HEK293 (cell line): ENCODE results near the gene VGLL4.

Source experiments
- AEBP2 ChIP-seq: fragments of 450-650 bp; formaldehyde crosslinking; IDR thresholded peaks from 2 replicates; pipeline ENCODE4 v1.5.1; 2016; ENCODE audit warnings: missing biosample characterization, missing genetic modification characterization, borderline replicate concordance
- ELK4 ChIP-seq: IDR thresholded peaks from 2 replicates; pipeline ENCODE4 v1.6.1; 2011; ENCODE audit warnings: mild to moderate bottlenecking, low read depth, low read length, borderline replicate concordance
- INSM2 ChIP-seq: fragments of 450-650 bp; formaldehyde crosslinking; IDR thresholded peaks from 2 replicates; pipeline ENCODE4 v1.5.1; 2016; ENCODE audit warnings: missing biosample characterization, missing genetic modification characterization
- KLF9 ChIP-seq: fragments of 450-650 bp; formaldehyde crosslinking; IDR thresholded peaks from 2 replicates; pipeline ENCODE4 v1.5.1; 2016; ENCODE audit warnings: missing biosample characterization, missing genetic modification characterization, low read depth
- MEIS1 ChIP-seq: sonication (generic); formaldehyde crosslinking; IDR thresholded peaks from 2 replicates; pipeline ENCODE4 v1.8.1; 2022; ENCODE audit warnings: missing genetic modification reagents, mild to moderate bottlenecking, borderline replicate concordance
- PRDM10 ChIP-seq: fragments of 450-650 bp; formaldehyde crosslinking; IDR thresholded peaks from 2 replicates; pipeline ENCODE4 v1.5.1; 2016; ENCODE audit warnings: missing biosample characterization, missing genetic modification characterization
- PRDM4 ChIP-seq: fragments of 450-650 bp; formaldehyde crosslinking; IDR thresholded peaks from 2 replicates; pipeline ENCODE4 v1.5.1; 2017; ENCODE audit warnings: missing biosample characterization, missing genetic modification characterization
- REPIN1 ChIP-seq: fragments of 450-650 bp; formaldehyde crosslinking; IDR thresholded peaks from 2 replicates; pipeline ENCODE4 v1.5.1; 2017; ENCODE audit warnings: missing biosample characterization, missing genetic modification characterization, low read depth
- SCRT1 ChIP-seq: fragments of 450-650 bp; formaldehyde crosslinking; IDR thresholded peaks from 2 replicates; pipeline ENCODE4 v1.5.1; 2016; ENCODE audit warnings: missing biosample characterization, missing genetic modification characterization, borderline replicate concordance
- TCF7L2 ChIP-seq: IDR thresholded peaks from 2 replicates; pipeline ENCODE4 v1.6.1; 2011; ENCODE audit warnings: low read depth, mild to moderate bottlenecking, inconsistent platforms, low read length, moderate library complexity, borderline replicate concordance
- TSHZ1 ChIP-seq: fragments of 450-650 bp; formaldehyde crosslinking; IDR thresholded peaks from 2 replicates; pipeline ENCODE4 v1.5.1; 2016; ENCODE audit warnings: missing biosample characterization, missing genetic modification characterization, borderline replicate concordance
- ZBTB10 ChIP-seq: fragments of 450-650 bp; formaldehyde crosslinking; IDR thresholded peaks from 2 replicates; pipeline ENCODE4 v1.5.1; 2016; ENCODE audit warnings: missing biosample characterization, missing genetic modification characterization
- ZBTB20 ChIP-seq: fragments of 450-650 bp; formaldehyde crosslinking; IDR thresholded peaks from 2 replicates; pipeline ENCODE4 v1.5.1; 2016; ENCODE audit warnings: missing biosample characterization, missing genetic modification characterization
- ZNF223 ChIP-seq: fragments of 450-650 bp; formaldehyde crosslinking; IDR thresholded peaks from 2 replicates; pipeline ENCODE4 v1.5.1; 2016; ENCODE audit warnings: missing biosample characterization, missing genetic modification characterization
- ZNF24 ChIP-seq: fragments of 450-650 bp; formaldehyde crosslinking; IDR thresholded peaks from 2 replicates; pipeline ENCODE4 v1.5.1; 2016; ENCODE audit warnings: missing biosample characterization, missing genetic modification characterization
- ZNF274 ChIP-seq, 2 experiments: fragments of 200-500 bp in 1 of 2; fragments of 450-650 bp in 1 of 2; sonication (Bioruptor generic) in 1 of 2; formaldehyde crosslinking in 1 of 2; IDR thresholded peaks; 2 replicates each; pipeline versions ENCODE4 v1.5.1 to v1.6.1; 2014 to 2016; ENCODE audit warnings: borderline replicate concordance in 1 of 2, inconsistent platforms in 1 of 2, low read length in 1 of 2, missing biosample characterization in 1 of 2, missing genetic modification characterization in 1 of 2
- ZNF302 ChIP-seq: fragments of 450-650 bp; formaldehyde crosslinking; IDR thresholded peaks from 2 replicates; pipeline ENCODE4 v1.5.1; 2016; ENCODE audit warnings: missing biosample characterization, missing genetic modification characterization, low read depth
- ZNF350 ChIP-seq: fragments of 450-650 bp; formaldehyde crosslinking; IDR thresholded peaks from 2 replicates; pipeline ENCODE4 v1.5.0; 2017; ENCODE audit warnings: missing biosample characterization, mild to moderate bottlenecking, missing genetic modification characterization
- ZNF529 ChIP-seq: fragments of 450-650 bp; formaldehyde crosslinking; IDR thresholded peaks from 2 replicates; pipeline ENCODE4 v1.5.1; 2017; ENCODE audit warnings: missing genetic modification characterization, missing biosample characterization; ENCODE audit not compliant: insufficient replicate concordance
- ZNF747 ChIP-seq: fragments of 450-650 bp; formaldehyde crosslinking; IDR thresholded peaks from 2 replicates; pipeline ENCODE4 v1.5.1; 2016; ENCODE audit warnings: missing biosample characterization, missing genetic modification characterization

VGLL4 gene

GRCh38 chr3:11582191-11582968, 61.3 kb downstream of the VGLL4 start (continued):
- peak; percentile 71 for TF ChIP-seq PRDM10 (tag by site-specific recombination)
- TF ChIP-seq ZBTB10 (tag by site-specific recombination): no peak
- TF ChIP-seq TCF7L2: no peak
- peak; percentile 53; the same call in 1 of the 2 replicates for TF ChIP-seq ZNF24 (tag by site-specific recombination)
- TF ChIP-seq INSM2: no peak
- TF ChIP-seq ZBTB20 (tag by site-specific recombination): no peak; the same call in 1 of the 2 replicates
- no peak for TF ChIP-seq REPIN1 (tag by site-specific recombination)
- TF ChIP-seq ELK4: no peak
- TF ChIP-seq ZNF274 (IDR thresholded peaks at IDR 0.05; ENCODE audit: low read length): no peak
- no peak for TF ChIP-seq ZNF274 (tag by site-specific recombination; IDR thresholded peaks at IDR 0.05; ENCODE audit: borderline replicate concordance)
- TF ChIP-seq ZNF302 (tag by site-specific recombination): no peak
- no peak for TF ChIP-seq ZNF747 (tag by site-specific recombination)
- no peak for TF ChIP-seq ZNF529 (tag by site-specific recombination)
- 0 out of 2 replicates have a peak, but pooled peaks have one; percentile 11 for TF ChIP-seq TSHZ1
- 0 out of 2 replicates have a peak, but pooled peaks have one; percentile 8 for TF ChIP-seq SCRT1 (tag by site-specific recombination)
- TF ChIP-seq PRDM4 (tag by site-specific recombination): peak; percentile 45; the same call in 1 of the 2 replicates
- no peak for TF ChIP-seq KLF9 (tag by site-specific recombination)
- TF ChIP-seq ZNF223: no peak
- no peak for TF ChIP-seq ZNF350 (tag by site-specific recombination)
- TF ChIP-seq AEBP2 (tag by site-specific recombination): no peak
- TF ChIP-seq MEIS1 (CRISPR knock-in tag): no peak
